HCT116 (cell line): ENCODE data around the gene GRK5. TPM values are rescaled to one million over a fixed set of nuclear protein-coding genes. Genes with fewer than 3 reads are reported as not detected.

ENCODE experiments used
- ATAC-seq: fragments of 200-7000 bp; cut with Tn5 transposase; 2 replicates; pipeline ENCODE4 v1.9.1; 2020; ENCODE audit warnings: mild to moderate bottlenecking, moderate library complexity
- BruUV-seq: library from RNA; stranded (reverse); fragments of 400-500 nt; replicated peaks from 2 replicates; lab custom pipeline; 2021; lab: Mats Ljungman, UMichigan
- CTCF ChIA-PET: fragments of 300-600 bp; sonication (Branson Sonifier 250); formaldehyde crosslinking; loops from one replicate; lab custom pipeline; 2021; ENCODE audit warnings: antibody characterized with exemption; lab: Charles Lee
- POLR2A ChIA-PET: fragments of 300-600, 350-600 bp; sonication (Branson Sonifier 250); formaldehyde crosslinking; loops from one replicate; lab custom pipeline; 2021; ENCODE audit warnings: antibody characterized with exemption; lab: Charles Lee
- RAD21 ChIA-PET, 2 experiments: fragments of 300-600 bp; sonication (Branson Sonifier 250); formaldehyde crosslinking; loops; one replicate each; lab custom pipeline; 2023; ENCODE audit warnings: low total read pairs in 2 of 2; ENCODE audit not compliant: uncharacterized antibody in 2 of 2, unreplicated experiment in 2 of 2, low non-redundant PET in 1 of 2; lab: Charles Lee
- DNase-seq: peaks from one replicate; pipeline ENCODE4 v3.0.0-alpha.2; 2010; ENCODE audit warnings: low read depth, low spot score
- H2AFZ ChIP-seq: fragments of 200-600 bp; shearing (Covaris generic), sonication (generic); 2 replicates; pipeline ENCODE4 v1.6.1; 2017; ENCODE audit warnings: low read depth, mixed run types, mixed read lengths, antibody characterized with exemption, low read length; ENCODE audit not compliant: poor library complexity, severe bottlenecking
- H3K27ac ChIP-seq: 2 replicates; pipeline ENCODE4 v1.5.1; 2012; ENCODE audit warnings: low read depth, low read length
- H3K27me3 ChIP-seq: fragments of 200-600 bp; sonication (generic); 2 replicates; pipeline ENCODE4 v1.6.1; 2016; ENCODE audit warnings: mixed run types, low read length, mixed read lengths; ENCODE audit not compliant: insufficient read depth
- H3K36me3 ChIP-seq, 2 experiments: fragments of 200-500 bp in 1 of 2; fragments of 200-600 bp in 1 of 2; sonication (Bioruptor generic) in 1 of 2; sonication (generic) in 1 of 2; 2 replicates each; pipeline versions ENCODE4 v1.5.1 to v1.6.1; 2014 to 2016; ENCODE audit warnings: low read length in 2 of 2, inconsistent platforms in 1 of 2, mixed read lengths in 1 of 2, mixed run types in 1 of 2; ENCODE audit not compliant: insufficient read depth in 2 of 2, control insufficient read depth in 1 of 2
- H3K4me1 ChIP-seq, 2 experiments: fragments of 200-600 bp in 1 of 2; sonication (generic) in 1 of 2; 2 replicates each; pipeline versions ENCODE4 v1.5.1 to v1.6.1; 2012 to 2017; ENCODE audit warnings: low read length in 2 of 2, inconsistent platforms in 1 of 2, mild to moderate bottlenecking in 1 of 2, mixed read lengths in 1 of 2, mixed run types in 1 of 2, moderate library complexity in 1 of 2; ENCODE audit not compliant: insufficient read depth in 2 of 2, control insufficient read depth in 1 of 2
- H3K4me2 ChIP-seq: fragments of 200-600 bp; sonication (generic); 2 replicates; pipeline ENCODE4 v1.6.1; 2017; ENCODE audit warnings: mixed run types, low read length, mixed read lengths
- H3K4me3 ChIP-seq, 2 experiments: fragments of 200-600 bp in 1 of 2; sonication (generic) in 1 of 2; replicated peaks in 1 of 2; 2 replicates each; pipeline ENCODE4 v1.5.1; 2011 to 2016; ENCODE audit warnings: low read length in 2 of 2, control low read depth in 1 of 2, low read depth in 1 of 2, mild to moderate bottlenecking in 1 of 2, mixed read lengths in 1 of 2, mixed run types in 1 of 2
- H3K79me2 ChIP-seq: fragments of 200-600 bp; sonication (generic); 2 replicates; pipeline ENCODE4 v1.6.1; 2017; ENCODE audit warnings: mild to moderate bottlenecking, mixed run types, low read length, moderate library complexity, mixed read lengths; ENCODE audit not compliant: insufficient read depth
- H3K9ac ChIP-seq: fragments of 200-600 bp; sonication (generic); 2 replicates; pipeline ENCODE4 v1.6.1; 2016; ENCODE audit warnings: low read length, mixed read lengths
- H3K9me2 ChIP-seq: fragments of 200-600 bp; sonication (generic), shearing (Covaris generic); 2 replicates; pipeline ENCODE4 v1.6.1; 2017; ENCODE audit warnings: mixed run types, mild to moderate bottlenecking, moderate library complexity; ENCODE audit not compliant: insufficient read depth
- H3K9me3 ChIP-seq, 2 experiments: fragments of 200-500 bp in 1 of 2; fragments of 200-600 bp in 1 of 2; sonication (Bioruptor generic) in 1 of 2; sonication (generic) in 1 of 2; 2 replicates each; pipeline ENCODE4 v1.6.1; 2014 to 2017; ENCODE audit warnings: low read length in 2 of 2, mixed read lengths in 2 of 2, inconsistent platforms in 1 of 2, low read depth in 1 of 2, mild to moderate bottlenecking in 1 of 2, mixed run types in 1 of 2, moderate library complexity in 1 of 2; ENCODE audit not compliant: control insufficient read depth in 1 of 2, insufficient read depth in 1 of 2
- H4K20me1 ChIP-seq: fragments of 200-600 bp; sonication (generic), shearing (Covaris generic); 2 replicates; pipeline ENCODE4 v1.6.1; 2017; ENCODE audit warnings: mixed run types, mild to moderate bottlenecking, moderate library complexity; ENCODE audit not compliant: insufficient read depth
- ATF3 ChIP-seq: IDR thresholded peaks from 2 replicates; pipeline ENCODE4 v1.6.1; 2012
- CBX3 ChIP-seq: IDR thresholded peaks from 2 replicates; pipeline ENCODE4 v1.6.1; 2012; ENCODE audit warnings: low read depth
- CEBPB ChIP-seq: IDR thresholded peaks from 2 replicates; pipeline ENCODE4 v1.6.1; 2012; ENCODE audit warnings: low read depth
- CTCF ChIP-seq, 3 experiments: fragments of 200-600 bp in 1 of 3; sonication (generic) in 1 of 3; IDR thresholded peaks in 2 of 3; conservative IDR thresholded peaks in 1 of 3; 2 replicates each; pipeline ENCODE4 v1.5.1; 2012 to 2017; ENCODE audit warnings: low read depth in 2 of 3, low read length in 2 of 3, antibody characterized with exemption in 1 of 3, borderline replicate concordance in 1 of 3, control low read depth in 1 of 3, mild to moderate bottlenecking in 1 of 3, mixed read lengths in 1 of 3, mixed run types in 1 of 3, moderate library complexity in 1 of 3; ENCODE audit not compliant: insufficient read depth in 1 of 3
- ELF1 ChIP-seq: IDR thresholded peaks from 2 replicates; pipeline ENCODE4 v1.6.1; 2012; ENCODE audit warnings: low read depth, borderline replicate concordance
- EZH2phosphoT487 ChIP-seq: fragments of 200-600 bp; IDR thresholded peaks from 2 replicates; pipeline ENCODE4 v1.6.1; 2018; ENCODE audit warnings: antibody characterized with exemption, borderline replicate concordance
- FOSL1 ChIP-seq: IDR thresholded peaks from 2 replicates; pipeline ENCODE4 v1.6.1; 2012; ENCODE audit warnings: low read depth
- JUND ChIP-seq: IDR thresholded peaks from 2 replicates; pipeline ENCODE4 v1.6.1; 2012
- MAX ChIP-seq: IDR thresholded peaks from 2 replicates; pipeline ENCODE4 v1.6.1; 2012
- POLR2A ChIP-seq: IDR thresholded peaks from 2 replicates; pipeline ENCODE4 v1.7.0; 2011; ENCODE audit warnings: borderline replicate concordance; ENCODE audit not compliant: insufficient read depth, insufficient read length; ENCODE audit errors: extremely low read depth
- RAD21 ChIP-seq: IDR thresholded peaks from 2 replicates; pipeline ENCODE4 v1.6.1; 2012; ENCODE audit warnings: low read depth, mild to moderate bottlenecking
- REST ChIP-seq: IDR thresholded peaks from 2 replicates; pipeline ENCODE4 v1.6.1; 2012; ENCODE audit warnings: low read depth
- SIN3A ChIP-seq: IDR thresholded peaks from 2 replicates; pipeline ENCODE4 v1.6.1; 2012; ENCODE audit warnings: low read depth
- SP1 ChIP-seq: IDR thresholded peaks from 2 replicates; pipeline ENCODE4 v1.6.1; 2012; ENCODE audit warnings: low read depth
- SRF ChIP-seq: IDR thresholded peaks from 2 replicates; pipeline ENCODE4 v1.6.1; 2012; ENCODE audit warnings: low read depth
- TCF7L2 ChIP-seq: IDR thresholded peaks from 2 replicates; pipeline ENCODE4 v1.7.0; 2011; ENCODE audit warnings: borderline replicate concordance, inconsistent platforms; ENCODE audit not compliant: insufficient read depth, insufficient read length; ENCODE audit errors: extremely low read depth
- YY1 ChIP-seq: IDR thresholded peaks from 2 replicates; pipeline ENCODE4 v1.6.1; 2011; ENCODE audit warnings: low read length, low read depth, moderate library complexity, mild to moderate bottlenecking; ENCODE audit not compliant: insufficient replicate concordance; ENCODE audit errors: extremely low read depth
- ZFX ChIP-seq: fragments of 450-650 bp; IDR thresholded peaks from 2 replicates; pipeline ENCODE4 v1.6.1; 2017
- intact Hi-C: fragments of 100-400 bp; cut with micrococcal nuclease; formaldehyde crosslinking; loops from 2 replicates; pipeline ENCODE4 v1.10.0; 2022
- total RNA-seq: library from RNA; stranded (reverse); gene quantifications from one replicate; pipeline ENCODE4 v1.2.1, GENCODE V29; 2021; ENCODE audit not compliant: unreplicated experiment

The GRK5 gene
- total RNA-seq, 1 experiment from 2014 or later = 7.3 TPM

- no peak for TF ChIP-seq SRF
- no peak for TF ChIP-seq SIN3A
- TF ChIP-seq TCF7L2 = no peak
- TF ChIP-seq POLR2A = no peak
- TF ChIP-seq YY1 = no peak
- no peak for TF ChIP-seq CBX3
- TF ChIP-seq MAX = no peak
- Histone ChIP-seq H3K27me3 (no peaks in the 10 kb centered on the region), H3K4me3 (no peak overlapping the region), H3K9ac (no peak overlapping the region), H3K27ac (no peak overlapping the region), H3K4me2 (no peak overlapping the region), H3K9me3 (no peaks in the 10 kb centered on the region), H4K20me1 (no peaks in the 10 kb centered on the region), H3K79me2 (no peaks in the 10 kb centered on the region), H2AFZ (no peak overlapping the region), H3K9me2 (no peaks in the 10 kb centered on the region), H3K36me3 (no peaks in the 10 kb centered on the region), H3K4me1 (peaks cover 15 to 29% of the 10 kb centered on the region in 2 experiments)
- intact Hi-C loops = no loop called here
- ChIA-PET POLR2A (interaction anchor here (1.3 kb wide), 1 partner anchor 10 kb away, joined by 4 read pairs; no protein-coding TSS in a partner anchor), RAD21 (no interaction called here), CTCF (no interaction called here)
- no peak for ATAC-seq
- no TSS peak for BruUV-seq
- DNase-seq = no peak
These were observed 76.4 kb downstream of the GRK5 start for GRCh38 chr10:119283818-119284217.

GRCh38 chr10:119284679-119285096 is 77.3 kb downstream of the GRK5 start:
- H4K20me1 ChIP-seq = no peaks in the 10 kb centered on the region
- no peak overlapping the region for H3K9ac ChIP-seq
- no TSS peak for BruUV-seq
- no peaks in the 10 kb centered on the region for H3K27me3 ChIP-seq
- intact Hi-C loops = no loop called here
- no peak overlapping the region for H2AFZ ChIP-seq
- H3K4me2 ChIP-seq = no peak overlapping the region
- CTCF ChIA-PET = no interaction called here
- H3K27ac ChIP-seq = no peak overlapping the region
- RAD21 ChIA-PET = no interaction called here
- POLR2A ChIA-PET = no interaction called here
- no peaks in the 10 kb centered on the region for H3K9me2 ChIP-seq
- DNase-seq (no peak), ATAC-seq (no peak)
- peaks cover 15 to 29% of the 10 kb centered on the region in 2 experiments for H3K4me1 ChIP-seq
- no peaks in the 10 kb centered on the region for H3K9me3 ChIP-seq
- H3K36me3 ChIP-seq = no peaks in the 10 kb centered on the region
- no peaks in the 10 kb centered on the region for H3K79me2 ChIP-seq
- no peak overlapping the region for H3K4me3 ChIP-seq
- TF ChIP-seq EZH2phosphoT487 (no peak), REST (no peak), ZFX (no peak), SRF (no peak), YY1 (no peak), SP1 (no peak), RAD21 (no peak), CTCF (IDR thresholded peaks at IDR 0.05 in 2 of 3, conservative IDR thresholded peaks at IDR 0.05 in 1 of 3; ENCODE audit: borderline replicate concordance in 1 of 3, insufficient read depth in 1 of 3, low read depth in 2 of 3, low read length in 2 of 3) (no peak), CEBPB (no peak), FOSL1 (no peak), JUND (no peak), ELF1 (no peak), ATF3 (no peak)
